OCI-LY1 (cell line): ENCODE results near the gene PHKB.

Experiments used
- CTCF ChIP-seq: fragments of 200-600 bp; sonication (generic), shearing (Covaris generic); IDR thresholded peaks from 2 replicates; pipeline ENCODE4 v1.5.1; 2017; ENCODE audit warnings: mild to moderate bottlenecking, antibody characterized with exemption, low read length, moderate library complexity, mixed read lengths
- EZH2 ChIP-seq: fragments of 200-600 bp; sonication (generic), shearing (Covaris generic); IDR thresholded peaks from 2 replicates; pipeline ENCODE4 v1.8.0; 2017; ENCODE audit warnings: borderline replicate concordance, mixed run types, mild to moderate bottlenecking, antibody characterized with exemption, low read length, moderate library complexity, mixed read lengths

- TF ChIP-seq CTCF (no peak), EZH2 (no peak)
Measured at GRCh38 chr16:47483616-47484015, 22.5 kb downstream of the PHKB start.
